Right lobe of liver (tissue), 4 donors: ENCODE measurements around the gene NRM.

Source experiments
- POLR2A ChIP-seq: fragments of 450-650 bp; IDR thresholded peaks from one replicate; pipeline ENCODE4 v1.6.1; 2017; ENCODE audit warnings: antibody characterized with exemption, mild to moderate bottlenecking
- TF ChIP-seq, protein P1 (sequence below), 4 donors: fragments of 200-600 bp in 3 of 4; fragments of 450-650 bp in 1 of 4; IDR thresholded peaks; one replicate each; pipeline versions ENCODE4 v1.5.1 to v1.8.0; 2016 to 2022; ENCODE audit warnings: antibody characterized with exemption in 4 of 4, mild to moderate bottlenecking in 2 of 4
- donor health status: DM: no; HTN: no; CAD: no.
- donor health status: DM: no; HTN: no; CAD: no.
- donor health status: DM: no; HTN: yes; CAD: no.

- TF ChIP-seq, protein P1, sequence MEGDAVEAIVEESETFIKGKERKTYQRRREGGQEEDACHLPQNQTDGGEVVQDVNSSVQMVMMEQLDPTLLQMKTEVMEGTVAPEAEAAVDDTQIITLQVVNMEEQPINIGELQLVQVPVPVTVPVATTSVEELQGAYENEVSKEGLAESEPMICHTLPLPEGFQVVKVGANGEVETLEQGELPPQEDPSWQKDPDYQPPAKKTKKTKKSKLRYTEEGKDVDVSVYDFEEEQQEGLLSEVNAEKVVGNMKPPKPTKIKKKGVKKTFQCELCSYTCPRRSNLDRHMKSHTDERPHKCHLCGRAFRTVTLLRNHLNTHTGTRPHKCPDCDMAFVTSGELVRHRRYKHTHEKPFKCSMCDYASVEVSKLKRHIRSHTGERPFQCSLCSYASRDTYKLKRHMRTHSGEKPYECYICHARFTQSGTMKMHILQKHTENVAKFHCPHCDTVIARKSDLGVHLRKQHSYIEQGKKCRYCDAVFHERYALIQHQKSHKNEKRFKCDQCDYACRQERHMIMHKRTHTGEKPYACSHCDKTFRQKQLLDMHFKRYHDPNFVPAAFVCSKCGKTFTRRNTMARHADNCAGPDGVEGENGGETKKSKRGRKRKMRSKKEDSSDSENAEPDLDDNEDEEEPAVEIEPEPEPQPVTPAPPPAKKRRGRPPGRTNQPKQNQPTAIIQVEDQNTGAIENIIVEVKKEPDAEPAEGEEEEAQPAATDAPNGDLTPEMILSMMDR (IDR thresholded peaks at IDR 0.05): peak in 1 of 4 donors; percentile 14
- peak; percentile 95 for TF ChIP-seq POLR2A
Measured at GRCh38 chr6:30719791-30720737, 29.3 kb upstream of the NRM start, which contains the start of gene TUBB.
